Vagina (tissue), 2 donors: Measurements from ENCODE around the gene ETS2.

Experiments used
- CTCF ChIP-seq, 3 experiments: fragments of 450-650 bp in 2 of 3; fragments of 200-600 bp in 1 of 3; sonication (generic) in 1 of 3; IDR thresholded peaks; one replicate each; pipeline ENCODE4 v1.5.1; 2017 to 2019; ENCODE audit warnings: antibody characterized with exemption in 3 of 3, mild to moderate bottlenecking in 2 of 3, moderate library complexity in 2 of 3
- POLR2A ChIP-seq, 2 donors: fragments of 450-650 bp; IDR thresholded peaks; one replicate each; pipeline ENCODE4 v1.6.1; 2017; ENCODE audit warnings: antibody characterized with exemption in 2 of 2, mild to moderate bottlenecking in 2 of 2, moderate library complexity in 2 of 2
- POLR2AphosphoS5 ChIP-seq, 2 donors: sonication (generic); formaldehyde crosslinking; IDR thresholded peaks; one replicate each; pipeline ENCODE4 v1.9.0; 2017; ENCODE audit warnings: antibody characterized with exemption in 2 of 2, mild to moderate bottlenecking in 2 of 2, low read depth in 1 of 2; ENCODE audit not compliant: insufficient read depth in 1 of 2

DNA sequence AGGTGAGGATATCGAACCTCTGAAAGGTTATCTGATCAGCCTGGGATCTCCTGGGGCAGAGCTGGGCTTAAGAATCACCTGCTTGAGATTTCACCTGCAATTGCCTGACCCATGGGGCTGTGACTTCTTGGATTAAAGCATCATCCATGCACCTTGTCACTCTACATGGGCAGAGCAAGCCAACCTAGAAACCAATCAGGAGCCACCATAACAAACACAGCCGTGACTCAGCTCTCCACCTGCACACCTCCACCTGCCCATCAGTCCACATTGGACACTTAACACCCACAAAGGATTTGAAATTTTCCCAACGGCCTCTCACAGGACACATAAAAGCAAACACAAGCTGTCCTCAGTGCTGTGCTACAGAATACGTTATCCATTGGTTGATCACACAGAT is 35.1 kb upstream of the ETS2 start:
- TF ChIP-seq POLR2A (IDR thresholded peaks at IDR 0.05) (no peak), CTCF (IDR thresholded peaks at IDR 0.05) (no peak), POLR2AphosphoS5 (IDR thresholded peaks at IDR 0.05; ENCODE audit: insufficient read depth in 1 of 2, low read depth in 1 of 2) (no peak)
